ENCODE results near the gene C1orf198.

The C1orf198 gene

DNA sequence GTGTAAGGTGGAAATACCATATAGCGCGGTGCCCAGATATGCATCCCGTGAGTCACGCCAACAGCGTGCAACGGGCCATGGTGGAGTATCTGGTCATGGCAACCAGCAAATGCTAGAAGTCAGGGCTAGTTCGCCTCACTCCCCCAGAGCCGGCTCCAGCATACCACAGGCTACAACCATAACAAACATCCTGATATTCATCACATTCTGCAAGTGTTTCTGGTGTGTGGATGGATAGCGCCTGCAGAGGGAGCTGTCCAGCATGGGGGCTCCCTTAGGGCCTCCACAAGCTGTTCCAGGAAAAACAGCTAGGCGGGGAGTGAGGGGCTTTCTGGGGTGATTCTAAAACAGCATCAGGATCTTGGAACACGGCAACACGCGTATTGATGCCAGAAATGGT lies 6.8 kb downstream of the C1orf198 start:
- Histone ChIP-seq H3K4me2 (ENCODE audit: low read depth, low read length, poor library complexity, severe bottlenecking) (no peak overlapping the region), H3K4me1 (ENCODE audit: insufficient read depth, low read length, poor library complexity, severe bottlenecking) (peaks cover 35% of the 10 kb centered on the region)

DNA sequence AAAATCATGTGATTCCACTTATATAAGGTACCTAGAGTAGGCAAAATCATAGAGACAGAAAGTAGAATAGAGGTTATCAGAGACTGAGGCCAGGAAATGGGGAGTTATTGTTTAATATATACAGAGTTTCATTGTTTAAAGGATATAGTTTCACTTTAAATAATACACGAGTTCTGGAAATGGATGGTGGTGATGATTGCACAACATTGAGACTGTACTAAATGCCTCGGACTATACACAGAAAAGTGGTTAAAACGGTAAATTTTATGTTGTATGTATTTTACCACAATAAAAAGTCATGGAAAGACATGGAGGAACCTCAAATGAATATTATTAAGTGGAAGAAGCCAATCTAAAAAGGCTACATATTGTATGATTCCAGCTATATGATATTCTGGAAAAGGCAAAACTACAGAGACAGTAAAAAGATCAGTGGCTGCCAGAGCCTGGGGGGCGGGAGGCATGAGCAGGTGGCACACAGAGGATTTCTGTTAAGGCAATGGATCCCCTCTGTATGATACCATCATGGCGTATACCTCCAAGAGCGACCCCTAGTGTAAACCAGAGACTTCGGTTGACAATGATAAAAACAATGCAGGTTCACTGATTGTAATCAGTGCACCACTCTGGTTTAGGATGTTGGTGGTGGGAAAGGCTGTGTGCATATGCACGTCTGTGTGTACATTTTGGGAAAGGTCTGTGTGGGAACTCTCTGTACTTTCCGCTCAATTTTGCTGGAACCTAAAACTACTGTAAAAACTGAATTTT lies 7.5 kb downstream of the C1orf198 start:
- TF ChIP-seq EZH2phosphoT487 (IDR thresholded peaks at IDR 0.05; ENCODE audit: borderline replicate concordance), result no peak
- TF ChIP-seq, protein P1, sequence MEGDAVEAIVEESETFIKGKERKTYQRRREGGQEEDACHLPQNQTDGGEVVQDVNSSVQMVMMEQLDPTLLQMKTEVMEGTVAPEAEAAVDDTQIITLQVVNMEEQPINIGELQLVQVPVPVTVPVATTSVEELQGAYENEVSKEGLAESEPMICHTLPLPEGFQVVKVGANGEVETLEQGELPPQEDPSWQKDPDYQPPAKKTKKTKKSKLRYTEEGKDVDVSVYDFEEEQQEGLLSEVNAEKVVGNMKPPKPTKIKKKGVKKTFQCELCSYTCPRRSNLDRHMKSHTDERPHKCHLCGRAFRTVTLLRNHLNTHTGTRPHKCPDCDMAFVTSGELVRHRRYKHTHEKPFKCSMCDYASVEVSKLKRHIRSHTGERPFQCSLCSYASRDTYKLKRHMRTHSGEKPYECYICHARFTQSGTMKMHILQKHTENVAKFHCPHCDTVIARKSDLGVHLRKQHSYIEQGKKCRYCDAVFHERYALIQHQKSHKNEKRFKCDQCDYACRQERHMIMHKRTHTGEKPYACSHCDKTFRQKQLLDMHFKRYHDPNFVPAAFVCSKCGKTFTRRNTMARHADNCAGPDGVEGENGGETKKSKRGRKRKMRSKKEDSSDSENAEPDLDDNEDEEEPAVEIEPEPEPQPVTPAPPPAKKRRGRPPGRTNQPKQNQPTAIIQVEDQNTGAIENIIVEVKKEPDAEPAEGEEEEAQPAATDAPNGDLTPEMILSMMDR (conservative IDR thresholded peaks at IDR 0.05; ENCODE audit: low read length), result no peak; the same call in 1 of the 2 replicates
- H3K4me1 ChIP-seq (ENCODE audit: insufficient read depth, low read length, poor library complexity, severe bottlenecking), result peaks cover 29% of the 10 kb centered on the region
- peaks cover 26% of the 10 kb centered on the region; the same call in 1 of the 2 replicates for H3K79me2 ChIP-seq (ENCODE audit: insufficient read depth, low read length)
- H3K36me3 ChIP-seq (ENCODE audit: insufficient read depth, low read length), result no peaks in the 10 kb centered on the region
- no peaks in the 10 kb centered on the region for H3F3A ChIP-seq (ENCODE audit: low read depth)
- no peak overlapping the region for H3K4me3 ChIP-seq (ENCODE audit: low read length, poor library complexity, severe bottlenecking)
- no peaks in the 10 kb centered on the region for H3K27me3 ChIP-seq (ENCODE audit: insufficient read depth, low read length, poor library complexity, severe bottlenecking)
- H4K20me1 ChIP-seq (ENCODE audit: insufficient read depth, low read length, poor library complexity, severe bottlenecking), result peaks cover 7% of the 10 kb centered on the region
- H3K9ac ChIP-seq (ENCODE audit: low read depth, low read length, poor library complexity, severe bottlenecking), result no peak overlapping the region
- no peaks in the 10 kb centered on the region for H3K9me2 ChIP-seq (replicated peaks; ENCODE audit: low read depth, low read length)
- H3K4me2 ChIP-seq (ENCODE audit: low read depth, low read length, poor library complexity, severe bottlenecking), result no peak overlapping the region
- H2AFZ ChIP-seq (ENCODE audit: low read length), result no peak overlapping the region
- no peaks in the 10 kb centered on the region for H3K9me3 ChIP-seq (ENCODE audit: insufficient read depth, low read depth, low read length)

More for the DNA sequence above, 6.8 kb downstream of the C1orf198 start:
- no peak overlapping the region for H3K4me3 ChIP-seq (ENCODE audit: low read length, poor library complexity, severe bottlenecking)
- H2AFZ ChIP-seq (ENCODE audit: low read length), result no peak overlapping the region
- no peaks in the 10 kb centered on the region for H3K9me3 ChIP-seq (ENCODE audit: insufficient read depth, low read depth, low read length)
- TF ChIP-seq EZH2phosphoT487 (IDR thresholded peaks at IDR 0.05; ENCODE audit: borderline replicate concordance), result no peak
- TF ChIP-seq, protein P1 (conservative IDR thresholded peaks at IDR 0.05; ENCODE audit: low read length), result peak; percentile 48
- H3K79me2 ChIP-seq (ENCODE audit: insufficient read depth, low read length), result peaks cover 33% of the 10 kb centered on the region
- no peaks in the 10 kb centered on the region for H3K36me3 ChIP-seq (ENCODE audit: insufficient read depth, low read length)
- no peaks in the 10 kb centered on the region for H3K27me3 ChIP-seq (ENCODE audit: insufficient read depth, low read length, poor library complexity, severe bottlenecking)
- peaks cover 14% of the 10 kb centered on the region for H4K20me1 ChIP-seq (ENCODE audit: insufficient read depth, low read length, poor library complexity, severe bottlenecking)
- no peaks in the 10 kb centered on the region for H3F3A ChIP-seq (ENCODE audit: low read depth)
- H3K9me2 ChIP-seq (replicated peaks; ENCODE audit: low read depth, low read length), result no peaks in the 10 kb centered on the region
- H3K9ac ChIP-seq (ENCODE audit: low read depth, low read length, poor library complexity, severe bottlenecking), result no peak overlapping the region

DNA sequence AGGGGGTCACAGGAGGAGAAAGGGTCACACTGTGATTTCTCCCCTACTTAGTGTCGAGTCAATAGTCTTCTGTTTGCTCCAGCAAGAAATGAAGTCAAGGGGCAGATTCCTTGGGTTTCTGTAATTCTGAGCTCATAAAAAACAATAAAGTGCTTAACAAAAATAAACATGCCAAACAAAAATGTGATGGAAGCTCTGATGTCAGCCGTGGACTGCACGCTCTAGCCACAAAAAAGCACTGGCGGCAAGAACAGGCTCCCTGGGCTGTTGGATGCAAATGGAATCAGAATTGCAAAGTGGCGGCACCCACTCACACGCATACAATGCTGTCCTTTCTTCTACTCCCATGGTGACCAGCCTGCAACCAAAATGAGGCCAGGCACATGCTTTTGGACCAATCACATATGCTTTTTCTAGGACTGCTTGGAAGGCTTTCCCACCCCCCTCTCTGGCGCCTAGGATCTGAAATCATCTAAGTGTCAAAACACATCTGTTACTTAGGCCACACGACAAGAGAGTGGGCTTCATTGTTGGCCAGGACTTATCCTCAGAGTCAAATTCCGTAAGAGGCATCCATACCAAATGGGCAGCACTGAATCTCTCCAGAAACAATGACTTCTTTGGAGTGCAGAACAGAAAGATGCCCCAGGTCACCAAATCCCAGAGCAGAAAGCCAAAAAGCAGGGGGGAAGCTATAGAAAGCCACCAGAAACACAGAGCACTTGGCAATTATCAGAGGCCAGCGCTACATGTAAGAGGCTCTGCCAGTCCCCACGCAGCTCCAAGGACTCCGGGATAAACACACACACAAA lies 9.2 kb downstream of the C1orf198 start:
- Histone ChIP-seq H2AFZ (ENCODE audit: low read length) (no peak overlapping the region), H3K27me3 (ENCODE audit: insufficient read depth, low read length, poor library complexity, severe bottlenecking) (no peaks in the 10 kb centered on the region), H3F3A (ENCODE audit: low read depth) (no peaks in the 10 kb centered on the region), H3K79me2 (ENCODE audit: insufficient read depth, low read length) (peaks cover 22% of the 10 kb centered on the region; the same call in 1 of the 2 replicates), H3K4me2 (ENCODE audit: low read depth, low read length, poor library complexity, severe bottlenecking) (no peak overlapping the region), H3K9ac (ENCODE audit: low read depth, low read length, poor library complexity, severe bottlenecking) (no peak overlapping the region), H4K20me1 (ENCODE audit: insufficient read depth, low read length, poor library complexity, severe bottlenecking) (peaks cover 4% of the 10 kb centered on the region), H3K4me3 (ENCODE audit: low read length, poor library complexity, severe bottlenecking) (no peak overlapping the region), H3K4me1 (ENCODE audit: insufficient read depth, low read length, poor library complexity, severe bottlenecking) (peaks cover 12% of the 10 kb centered on the region), H3K36me3 (ENCODE audit: insufficient read depth, low read length) (peaks cover 15% of the 10 kb centered on the region; the same call in 1 of the 2 replicates), H3K9me3 (ENCODE audit: insufficient read depth, low read depth, low read length) (no peaks in the 10 kb centered on the region), H3K9me2 (replicated peaks; ENCODE audit: low read depth, low read length) (no peaks in the 10 kb centered on the region)
- TF ChIP-seq EZH2phosphoT487 (IDR thresholded peaks at IDR 0.05; ENCODE audit: borderline replicate concordance), result no peak
- TF ChIP-seq, protein P1 (conservative IDR thresholded peaks at IDR 0.05; ENCODE audit: low read length), result no peak

Measured in Loucy (cell line).